RWPE2 (cell line): ENCODE data around the gene SLIRP.

Source experiments
- ATAC-seq: fragments of 200-7000 bp; cut with Tn5 transposase; 3 replicates; pipeline ENCODE4 v1.9.1; 2021; ENCODE audit warnings: low read depth
- DNase-seq: peaks from one replicate; pipeline ENCODE4 v3.0.0-alpha.2; 2020; ENCODE audit warnings: low spot score
- H3K27ac ChIP-seq: fragments of 450-650 bp; 2 replicates; pipeline ENCODE4 v1.5.1; 2017; ENCODE audit warnings: mild to moderate bottlenecking; ENCODE audit not compliant: poor library complexity, severe bottlenecking
- H3K27me3 ChIP-seq: fragments of 250-450 bp; sonication (Bioruptor Pico); 2 replicates; pipeline ENCODE4 v1.5.1; 2021; ENCODE audit warnings: mild to moderate bottlenecking, moderate library complexity; ENCODE audit not compliant: insufficient read depth, poor library complexity, severe bottlenecking
- H3K36me3 ChIP-seq: fragments of 250-450 bp; sonication (Bioruptor Pico); 2 replicates; pipeline ENCODE4 v1.5.1; 2020; ENCODE audit warnings: low read depth, mild to moderate bottlenecking, moderate library complexity
- H3K4me1 ChIP-seq: fragments of 250-450 bp; sonication (Bioruptor Pico); 2 replicates; pipeline ENCODE4 v1.5.1; 2021; ENCODE audit warnings: mild to moderate bottlenecking, moderate library complexity; ENCODE audit not compliant: insufficient read depth, poor library complexity, severe bottlenecking
- H3K4me3 ChIP-seq: fragments of 250-450 bp; sonication (Bioruptor Pico); 2 replicates; pipeline ENCODE4 v1.5.1; 2021; ENCODE audit warnings: mild to moderate bottlenecking, moderate library complexity; ENCODE audit not compliant: severe bottlenecking
- H3K9me3 ChIP-seq: fragments of 250-450 bp; sonication (Bioruptor Pico); 2 replicates; pipeline ENCODE4 v1.5.1; 2021; ENCODE audit warnings: mild to moderate bottlenecking, moderate library complexity; ENCODE audit not compliant: severe bottlenecking
- CTCF ChIP-seq: fragments of 450-650 bp; IDR thresholded peaks from one replicate; pipeline ENCODE4 v1.5.1; 2017; ENCODE audit warnings: mild to moderate bottlenecking, moderate library complexity; ENCODE audit not compliant: poor library complexity, severe bottlenecking

Gene SLIRP

GRCh38 chr14:77752799-77753516 lies 45.1 kb downstream of the SLIRP start:
- Histone ChIP-seq H3K27me3 (no peaks in the 10 kb centered on the region), H3K9me3 (no peaks in the 10 kb centered on the region), H3K27ac (no peak overlapping the region), H3K4me3 (no peak overlapping the region), H3K4me1 (no peaks in the 10 kb centered on the region), H3K36me3 (peaks cover 89% of the 10 kb centered on the region)
- no peak for ATAC-seq
- no peak for TF ChIP-seq CTCF
- no peak for DNase-seq

- TF ChIP-seq CTCF: no peak
- H3K27ac ChIP-seq: peak within 1 kb of the TSS; percentile 48
- peak within 1 kb of the TSS; percentile 79 for H3K4me3 ChIP-seq
- H3K9me3 ChIP-seq: no peaks in the 10 kb centered on the region
- H3K27me3 ChIP-seq: no peaks in the 10 kb centered on the region
- DNase-seq (peak; percentile 97), ATAC-seq (peak; percentile 92)
- peaks cover 29% of the 10 kb centered on the region for H3K36me3 ChIP-seq
- peaks cover 8% of the 10 kb centered on the region for H3K4me1 ChIP-seq
Observed at GRCh38 chr14:77760381-77761204, 52.7 kb downstream of the SLIRP start, which contains the start of gene SNW1. SNW1 (minus strand) TSS chr14:77761156; CDS start chr14:77761127, 29 bp downstream.

GRCh38 chr14:77761205-77761931 lies 53.5 kb downstream of the SLIRP start:
- Histone ChIP-seq H3K4me3 (peak overlapping the region; percentile 79), H3K36me3 (peaks cover 25% of the 10 kb centered on the region), H3K27me3 (no peaks in the 10 kb centered on the region), H3K27ac (peak overlapping the region; percentile 48), H3K4me1 (peaks cover 8% of the 10 kb centered on the region), H3K9me3 (no peaks in the 10 kb centered on the region)
- DNase-seq (no peak), ATAC-seq (peak; percentile 10; the same call in 1 of the 3 replicates)
- TF ChIP-seq CTCF: peak; percentile 59

- Histone ChIP-seq H3K9me3 (no peaks in the 10 kb centered on the region), H3K4me3 (no peak overlapping the region), H3K27me3 (no peaks in the 10 kb centered on the region), H3K36me3 (peaks cover 13% of the 10 kb centered on the region), H3K27ac (no peak overlapping the region), H3K4me1 (peaks cover 8% of the 10 kb centered on the region)
- ATAC-seq: no peak
- no peak for DNase-seq
- no peak for TF ChIP-seq CTCF
Observed at GRCh38 chr14:77763316-77763715, 55.4 kb downstream of the SLIRP start.
